ENCODE data around the gene SNAI3. TPM values are rescaled to one million over a fixed set of nuclear protein-coding genes. Genes with fewer than 3 reads are reported as not detected.
A peak's percentile ranks its signal among the peaks of the same experiment; 100 is the strongest.

Gene SNAI3
- total RNA-seq, 2 experiments from 2014 or later: 14.4 to 15.0 TPM

- Mint-ChIP-seq H3K4me1 (peaks cover 2% of the 10 kb centered on the region), H3K27ac (no peak overlapping the region), H3K36me3 (peaks cover 10% of the 10 kb centered on the region), H3K9me3 (no peaks in the 10 kb centered on the region), H3K27me3 (no peaks in the 10 kb centered on the region), H3K4me3 (no peak overlapping the region)
- no peak for ATAC-seq (ENCODE audit: low read depth)
- no peak for DNase-seq
- POLR2A ChIA-PET: no interaction called here
These were observed 30.3 kb upstream of the SNAI3 start for GRCh38 chr16:88716601-88717001.

- Mint-ChIP-seq H3K9me3 (no peaks in the 10 kb centered on the region), H3K4me1 (peaks cover 2% of the 10 kb centered on the region), H3K27me3 (no peaks in the 10 kb centered on the region), H3K36me3 (peaks cover 10% of the 10 kb centered on the region), H3K4me3 (no peak overlapping the region), H3K27ac (no peak overlapping the region)
- POLR2A ChIA-PET: interaction anchor here (1.5 kb wide), 1 partner anchor 14 kb away, joined by 5 read pairs; no protein-coding TSS in a partner anchor
- ATAC-seq (ENCODE audit: low read depth) (no peak), DNase-seq (no peak)
These were observed 29.9 kb upstream of the SNAI3 start for GRCh38 chr16:88716201-88716600.

- ATAC-seq (ENCODE audit: low read depth) (no peak), DNase-seq (no peak)
- Mint-ChIP-seq H3K27me3 (no peaks in the 10 kb centered on the region), H3K9me3 (no peaks in the 10 kb centered on the region), H3K36me3 (peaks cover 10% of the 10 kb centered on the region), H3K4me1 (peaks cover 2% of the 10 kb centered on the region), H3K4me3 (no peak overlapping the region), H3K27ac (no peak overlapping the region)
- POLR2A ChIA-PET: interaction anchor here (1.5 kb wide), 2 partner anchors 12 to 14 kb away, joined by 3 to 5 read pairs; no protein-coding TSS in a partner anchor
These were observed 29.2 kb upstream of the SNAI3 start for GRCh38 chr16:88715312-88716190.

- H3K4me1 Mint-ChIP-seq: peaks cover 2% of the 10 kb centered on the region
- no peaks in the 10 kb centered on the region for H3K27me3 Mint-ChIP-seq
- H3K36me3 Mint-ChIP-seq: peaks cover 7% of the 10 kb centered on the region
- no peak overlapping the region for H3K27ac Mint-ChIP-seq
- H3K4me3 Mint-ChIP-seq: no peak overlapping the region
- no peaks in the 10 kb centered on the region for H3K9me3 Mint-ChIP-seq
- POLR2A ChIA-PET: interaction anchor here (1.5 kb wide), 2 partner anchors 11 to 13 kb away, joined by 3 to 5 read pairs; no protein-coding TSS in a partner anchor
- DNase-seq: no peak
- no peak for ATAC-seq (ENCODE audit: low read depth)
These were observed 28.4 kb upstream of the SNAI3 start for GRCh38 chr16:88714420-88715302.

GRCh38 chr16:88713568-88714419 lies 27.5 kb upstream of the SNAI3 start:
- no peak for ATAC-seq (ENCODE audit: low read depth)
- Mint-ChIP-seq H3K4me3 (no peak overlapping the region), H3K9me3 (no peaks in the 10 kb centered on the region), H3K27ac (no peak overlapping the region), H3K4me1 (no peaks in the 10 kb centered on the region), H3K36me3 (peaks cover 6% of the 10 kb centered on the region), H3K27me3 (no peaks in the 10 kb centered on the region)
- no peak for DNase-seq
- POLR2A ChIA-PET: no interaction called here

GRCh38 chr16:88713054-88713453 lies 26.7 kb upstream of the SNAI3 start:
- no peak for DNase-seq
- Mint-ChIP-seq H3K4me3 (no peak overlapping the region), H3K9me3 (no peaks in the 10 kb centered on the region), H3K4me1 (no peaks in the 10 kb centered on the region), H3K27ac (no peak overlapping the region), H3K27me3 (no peaks in the 10 kb centered on the region), H3K36me3 (peaks cover 6% of the 10 kb centered on the region)
- POLR2A ChIA-PET: no interaction called here
- no peak for ATAC-seq (ENCODE audit: low read depth)

GRCh38 chr16:88712362-88712979 lies 26.2 kb upstream of the SNAI3 start:
- no peak for ATAC-seq (ENCODE audit: low read depth)
- Mint-ChIP-seq H3K36me3 (peaks cover 6% of the 10 kb centered on the region), H3K9me3 (no peaks in the 10 kb centered on the region), H3K27me3 (no peaks in the 10 kb centered on the region), H3K4me3 (no peak overlapping the region), H3K4me1 (peaks cover 1% of the 10 kb centered on the region), H3K27ac (no peak overlapping the region)
- POLR2A ChIA-PET: no interaction called here
- no peak for DNase-seq

- H3K4me3 Mint-ChIP-seq: no peak overlapping the region
- peaks cover 7% of the 10 kb centered on the region for H3K4me1 Mint-ChIP-seq
- H3K27me3 Mint-ChIP-seq: no peaks in the 10 kb centered on the region
- peaks cover 1% of the 10 kb centered on the region for H3K36me3 Mint-ChIP-seq
- POLR2A ChIA-PET: interaction anchor here (0.6 to 1.0 kb wide), 2 partner anchors 85 to 146 kb away, joined by 3 read pairs; no protein-coding TSS in a partner anchor
- DNase-seq (no peak), ATAC-seq (ENCODE audit: low read depth) (no peak)
- no peak overlapping the region for H3K27ac Mint-ChIP-seq
- H3K9me3 Mint-ChIP-seq: no peaks in the 10 kb centered on the region
These were observed 25.5 kb upstream of the SNAI3 start for GRCh38 chr16:88711750-88712340.

GRCh38 chr16:88710556-88710955 lies 24.2 kb upstream of the SNAI3 start:
- Mint-ChIP-seq H3K36me3 (peaks cover 1% of the 10 kb centered on the region), H3K9me3 (no peaks in the 10 kb centered on the region), H3K4me3 (no peak overlapping the region), H3K27ac (peak overlapping the region; percentile 38), H3K27me3 (no peaks in the 10 kb centered on the region), H3K4me1 (peaks cover 8% of the 10 kb centered on the region)
- ATAC-seq (ENCODE audit: low read depth) (no peak), DNase-seq (no peak)
- POLR2A ChIA-PET: no interaction called here

- Mint-ChIP-seq H3K9me3 (no peaks in the 10 kb centered on the region), H3K4me3 (peak overlapping the region; percentile 88), H3K27ac (peak overlapping the region; percentile 85), H3K4me1 (peaks cover 20% of the 10 kb centered on the region), H3K36me3 (peaks cover 11% of the 10 kb centered on the region), H3K27me3 (no peaks in the 10 kb centered on the region)
- no peak for ATAC-seq (ENCODE audit: low read depth)
- no peak for DNase-seq
- POLR2A ChIA-PET: interaction anchor here (1.4 to 1.7 kb wide), 2 partner anchors 10 to 15 kb away, joined by 4 read pairs; no protein-coding TSS in a partner anchor
These were observed 20.9 kb upstream of the SNAI3 start for GRCh38 chr16:88706965-88707826.

- Mint-ChIP-seq H3K4me3 (peak within 1 kb of the TSS; percentile 96), H3K9me3 (no peaks in the 10 kb centered on the region), H3K27ac (peak within 1 kb of the TSS; percentile 98), H3K27me3 (no peaks in the 10 kb centered on the region), H3K4me1 (peaks cover 21% of the 10 kb centered on the region), H3K36me3 (peaks cover 12% of the 10 kb centered on the region)
- POLR2A ChIA-PET: interaction anchor here (1.3 to 6.7 kb wide), 6 partner anchors 9 to 97 kb away, joined by 3 to 66 read pairs (median 4); partner anchors contain the start of genes CYBA and SNAI3
- peak; percentile 56 for ATAC-seq (ENCODE audit: low read depth)
- DNase-seq: peak; percentile 99
These were observed 20.1 kb upstream of the SNAI3 start, which contains the start of the genes CTU2 and RNF166 for GRCh38 chr16:88706229-88706964. Gene CTU2, plus strand, starts transcription at chr16:88706503. Its CDS starts 28 bp downstream, at chr16:88706531. Gene RNF166, minus strand, starts transcription at chr16:88706408. Its CDS starts 83 bp downstream, at chr16:88706325.
